Kidney epithelial cell (primary cell): Measurements from ENCODE around the gene RETSAT. TPM values are rescaled to one million over a fixed set of nuclear protein-coding genes. Genes with fewer than 3 reads are reported as not detected.

Source experiments
- DNase-seq: peaks from one replicate; pipeline ENCODE4 v3.0.0-alpha.2; 2010; ENCODE audit warnings: low read depth
- H3K27me3 ChIP-seq: 2 replicates; pipeline ENCODE4 v1.6.0; 2011; ENCODE audit warnings: low read length; ENCODE audit not compliant: control insufficient read depth, insufficient read depth
- H3K36me3 ChIP-seq: 2 replicates; pipeline ENCODE4 v1.5.1; 2011; ENCODE audit warnings: low read length; ENCODE audit not compliant: control insufficient read depth, insufficient read depth
- H3K4me3 ChIP-seq: 2 replicates; pipeline ENCODE4 v1.5.1; 2011; ENCODE audit warnings: low read depth, mild to moderate bottlenecking, control low read depth, low read length
- CTCF ChIP-seq: IDR thresholded peaks from 2 replicates; pipeline ENCODE4 v1.5.1; 2011; ENCODE audit warnings: mild to moderate bottlenecking, moderate library complexity, low read length, control low read depth, inconsistent platforms; ENCODE audit not compliant: insufficient read depth, poor library complexity, severe bottlenecking
- total RNA-seq: library from RNA; depleted of rRNA; stranded (reverse); fragments of >200 nt; gene quantifications from 2 replicates; pipeline ENCODE4 v1.2.3, GENCODE V29; 2015

Gene RETSAT
- total RNA-seq, 1 donor from 2014 or later = 29.6 TPM

DNA sequence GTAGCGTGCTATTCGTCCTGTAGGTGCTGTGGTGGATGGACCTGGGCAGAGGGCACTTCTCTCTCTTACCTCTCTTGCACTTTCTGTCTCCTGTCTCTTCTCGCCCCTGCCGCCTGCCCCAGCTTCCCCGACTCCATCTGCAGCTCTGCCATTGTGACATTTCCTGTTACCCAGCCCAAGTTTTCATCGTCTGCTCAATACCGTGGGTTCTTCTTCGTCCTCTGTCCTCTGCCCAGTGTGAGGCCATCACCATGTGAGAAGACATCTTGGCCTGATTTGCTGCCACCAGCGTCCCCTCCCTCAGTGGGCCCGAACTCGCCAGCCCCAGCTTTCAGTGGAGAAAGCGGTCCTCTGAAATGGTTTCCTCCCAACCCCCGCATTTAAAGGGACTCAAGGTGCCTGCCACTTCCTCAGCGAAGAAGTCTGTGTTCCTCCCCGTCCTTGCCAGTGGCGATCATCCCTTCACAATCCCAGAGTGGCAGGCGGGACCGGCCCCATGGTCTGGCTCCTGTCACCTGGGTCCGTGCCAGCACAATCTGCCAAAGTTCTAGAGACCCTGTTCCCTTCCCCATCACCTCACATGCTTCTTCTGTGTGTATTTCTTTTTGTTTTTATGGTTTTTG, 44.5 kb downstream of the RETSAT start:
- no peaks in the 10 kb centered on the region for H3K36me3 ChIP-seq
- no peak for DNase-seq
- H3K4me3 ChIP-seq = no peak overlapping the region
- no peaks in the 10 kb centered on the region for H3K27me3 ChIP-seq
- no peak for TF ChIP-seq CTCF

GRCh38 chr2:85308896-85309555, 45.3 kb downstream of the RETSAT start:
- peak; percentile 91 for DNase-seq
- Histone ChIP-seq H3K27me3 (no peaks in the 10 kb centered on the region), H3K4me3 (no peak overlapping the region), H3K36me3 (no peaks in the 10 kb centered on the region)
- no peak for TF ChIP-seq CTCF

DNA sequence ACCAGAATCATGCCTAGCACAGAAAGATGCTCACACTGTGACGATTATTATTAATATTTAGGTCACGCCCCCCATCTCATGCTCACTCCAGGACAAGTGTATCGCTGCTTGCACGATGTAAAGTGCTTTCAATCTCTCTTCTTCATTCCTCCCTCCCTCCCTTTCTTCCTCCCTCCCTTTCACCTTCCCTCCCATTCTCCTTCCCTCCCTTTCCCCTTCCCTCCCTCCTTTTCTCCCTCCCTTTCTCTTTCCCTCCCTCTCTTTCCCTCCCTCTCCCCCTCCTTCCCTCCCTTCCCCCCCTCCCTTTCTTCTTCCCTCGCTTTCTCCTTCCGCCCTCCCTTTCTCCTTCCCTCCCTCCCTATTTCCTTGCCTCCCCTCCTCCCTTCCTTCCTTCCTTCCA, 46.1 kb downstream of the RETSAT start:
- Histone ChIP-seq H3K36me3 (no peaks in the 10 kb centered on the region), H3K4me3 (no peak overlapping the region)
- no peak for TF ChIP-seq CTCF

DNA sequence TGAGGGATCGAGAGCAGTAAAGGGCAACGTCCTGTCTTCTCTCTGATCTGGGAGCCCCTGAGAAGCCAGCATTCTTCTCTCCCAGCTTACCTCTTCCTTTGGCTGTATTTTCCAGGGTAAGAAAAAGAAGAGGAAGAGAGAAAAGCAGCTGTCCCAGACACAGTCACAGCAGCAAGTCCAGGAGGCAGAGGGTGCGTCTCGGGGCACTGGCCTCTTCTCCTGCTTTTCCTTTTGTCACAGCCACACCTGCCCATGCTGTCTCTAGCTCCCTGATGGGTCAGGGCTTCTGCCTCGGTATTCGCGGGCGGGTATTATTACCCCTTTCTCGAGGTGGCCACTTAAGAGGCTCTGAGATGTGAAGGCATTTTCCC, 46.8 kb downstream of the RETSAT start:
- Histone ChIP-seq H3K36me3 (no peaks in the 10 kb centered on the region), H3K4me3 (no peak overlapping the region)
- no peak for DNase-seq

More for the DNA sequence above, 46.1 kb downstream of the RETSAT start:
- no peak for DNase-seq
- no peaks in the 10 kb centered on the region for H3K27me3 ChIP-seq

GRCh38 chr2:85303780-85304531, 50.4 kb downstream of the RETSAT start:
- H3K4me3 ChIP-seq = no peak overlapping the region
- no peak for TF ChIP-seq CTCF
- H3K36me3 ChIP-seq = no peaks in the 10 kb centered on the region
- H3K27me3 ChIP-seq = no peaks in the 10 kb centered on the region
- no peak for DNase-seq

More for the DNA sequence above, 46.8 kb downstream of the RETSAT start:
- no peaks in the 10 kb centered on the region for H3K27me3 ChIP-seq
- TF ChIP-seq CTCF = no peak
